Measurements from ENCODE around the gene XIRP1. TPM values are rescaled to one million over a fixed set of nuclear protein-coding genes. Genes with fewer than 3 reads are reported as not detected.

The XIRP1 gene
- total RNA-seq, 1 experiment from 2014 or later = not detected

GRCh38 chr3:39147711-39148434, 44.5 kb downstream of the XIRP1 start:
- no peaks in the 10 kb centered on the region for H3K27me3 ChIP-seq (ENCODE audit: insufficient read depth, low read length)
- H3K79me2 ChIP-seq (ENCODE audit: insufficient read depth, low read length) = peaks cover 74% of the 10 kb centered on the region
- H3K4me3 ChIP-seq (replicated peaks in 1 of 2; ENCODE audit: low read depth in 1 of 2, low read length in 2 of 2) = peak overlapping the region in 1 of 2 experiments; percentile 31; a peak in 2 of 4 replicates
- ChIA-PET RAD21 (ENCODE audit: low non-redundant PET in 1 of 2, low total read pairs in 2 of 2, uncharacterized antibody in 2 of 2, unreplicated experiment in 2 of 2) (no interaction called here), CTCF (no interaction called here), POLR2A (interaction anchor here (1.2 kb wide), 1 partner anchor 30 kb away, joined by 3 read pairs; no protein-coding TSS in a partner anchor)
- no TSS peak for BruUV-seq (replicated peaks)
- H2AFZ ChIP-seq (ENCODE audit: low read depth, low read length, poor library complexity, severe bottlenecking) = no peak overlapping the region
- peak overlapping the region; percentile 71 for H3K4me2 ChIP-seq (ENCODE audit: low read length)
- H4K20me1 ChIP-seq (ENCODE audit: insufficient read depth) = peaks cover 39% of the 10 kb centered on the region; the same call in 1 of the 2 replicates
- H3K36me3 ChIP-seq (ENCODE audit: control insufficient read depth in 1 of 2, insufficient read depth in 2 of 2, low read length in 2 of 2) = peaks cover 22 to 36% of the 10 kb centered on the region in 2 experiments
- peak overlapping the region; percentile 41; the same call in 1 of the 2 replicates for H3K9ac ChIP-seq (ENCODE audit: low read length)
- intact Hi-C loops (cut with micrococcal nuclease) = no loop called here
- peaks cover 64 to 71% of the 10 kb centered on the region in 2 experiments for H3K4me1 ChIP-seq (ENCODE audit: control insufficient read depth in 1 of 2, insufficient read depth in 2 of 2, low read length in 2 of 2)
- DNase-seq (ENCODE audit: low read depth, low spot score) (no peak), ATAC-seq (no peak)
- H3K27ac ChIP-seq (ENCODE audit: low read depth, low read length) = peak overlapping the region; percentile 34
- H3K9me2 ChIP-seq (ENCODE audit: insufficient read depth) = no peaks in the 10 kb centered on the region
- TF ChIP-seq CBX3 (IDR thresholded peaks at IDR 0.05; ENCODE audit: low read depth) = no peak
- TF ChIP-seq EGR1 (IDR thresholded peaks at IDR 0.05; ENCODE audit: low read depth) = no peak
- TF ChIP-seq YY1 (IDR thresholded peaks at IDR 0.05; ENCODE audit: extremely low read depth, insufficient replicate concordance, low read depth, low read length) = no peak
- TF ChIP-seq POLR2A (IDR thresholded peaks at IDR 0.05; ENCODE audit: borderline replicate concordance, extremely low read depth, insufficient read depth, insufficient read length) = no peak
- no peak for TF ChIP-seq SIN3A (IDR thresholded peaks at IDR 0.05; ENCODE audit: low read depth)
- no peak for TF ChIP-seq ZFX (IDR thresholded peaks at IDR 0.05)
- no peak for TF ChIP-seq ZNF274 (IDR thresholded peaks at IDR 0.05; ENCODE audit: low read depth, low read length)
- TF ChIP-seq JUND (IDR thresholded peaks at IDR 0.05) = no peak
- no peak for TF ChIP-seq SP1 (IDR thresholded peaks at IDR 0.05; ENCODE audit: low read depth)
- no peak for TF ChIP-seq REST (IDR thresholded peaks at IDR 0.05; ENCODE audit: low read depth)
- no peaks in the 10 kb centered on the region for H3K9me3 ChIP-seq (ENCODE audit: control insufficient read depth in 1 of 2, insufficient read depth in 1 of 2, low read depth in 1 of 2, low read length in 2 of 2)

All from HCT116 (cell line).